Measurements from ENCODE around the gene ZMYND11. TPM values are rescaled to one million over a fixed set of nuclear protein-coding genes. Genes with fewer than 3 reads are reported as not detected.

Gene ZMYND11
- polyA plus RNA-seq, 1 of the 3 experiments (the other 2 are of a cell fraction), result 33.1 TPM

GRCh38 chr10:95356-96115 is 39.7 kb upstream of the ZMYND11 start:
- ChIA-PET CTCF (interaction anchor here (1.1 kb wide), 1 partner anchor 19 kb away, joined by 3 read pairs; no protein-coding TSS in a partner anchor), POLR2A (no interaction called here)
- H3K4me2 ChIP-seq, result no peak overlapping the region
- H3K27ac ChIP-seq (ENCODE audit: low read depth in 2 of 2, low read length in 1 of 2), result no peak overlapping the region
- TF ChIP-seq YY1 (IDR thresholded peaks at IDR 0.05; ENCODE audit: low read depth) (no peak), RCOR1 (IDR thresholded peaks at IDR 0.05; ENCODE audit: low read length) (no peak), TCF12 (IDR thresholded peaks at IDR 0.05) (no peak), CTCF (IDR thresholded peaks at IDR 0.05) (no peak), JUND (IDR thresholded peaks at IDR 0.05) (no peak)
- TF ChIP-seq, protein P1, sequence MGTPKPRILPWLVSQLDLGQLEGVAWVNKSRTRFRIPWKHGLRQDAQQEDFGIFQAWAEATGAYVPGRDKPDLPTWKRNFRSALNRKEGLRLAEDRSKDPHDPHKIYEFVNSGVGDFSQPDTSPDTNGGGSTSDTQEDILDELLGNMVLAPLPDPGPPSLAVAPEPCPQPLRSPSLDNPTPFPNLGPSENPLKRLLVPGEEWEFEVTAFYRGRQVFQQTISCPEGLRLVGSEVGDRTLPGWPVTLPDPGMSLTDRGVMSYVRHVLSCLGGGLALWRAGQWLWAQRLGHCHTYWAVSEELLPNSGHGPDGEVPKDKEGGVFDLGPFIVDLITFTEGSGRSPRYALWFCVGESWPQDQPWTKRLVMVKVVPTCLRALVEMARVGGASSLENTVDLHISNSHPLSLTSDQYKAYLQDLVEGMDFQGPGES (IDR thresholded peaks at IDR 0.05; ENCODE audit: low read depth, low read length), result no peak
- H3K36me3 ChIP-seq (replicated peaks in 1 of 2; ENCODE audit: control insufficient read depth in 1 of 2, insufficient read depth in 2 of 2, low read length in 1 of 2), result no peaks in the 10 kb centered on the region
- H2AFZ ChIP-seq (ENCODE audit: low read depth), result no peak overlapping the region
- peaks cover 5% of the 10 kb centered on the region for H3K9me3 ChIP-seq
- DNase-seq, result no peak
- no peaks in the 10 kb centered on the region; a peak in 1 of 4 replicates for H3K4me1 ChIP-seq (ENCODE audit: control insufficient read depth in 1 of 2, insufficient read depth in 2 of 2, low read depth in 1 of 2, low read length in 1 of 2)
- no peaks in the 10 kb centered on the region for H3K79me2 ChIP-seq (ENCODE audit: insufficient read depth)
- H3F3A ChIP-seq (replicated peaks; ENCODE audit: insufficient read depth), result no peaks in the 10 kb centered on the region
- no peak overlapping the region for H3K9ac ChIP-seq
- WGBS (ENCODE audit: low lambda C conversion rate), result 4% methylated on average over 2 of the region's 2 CpGs
- no peaks in the 10 kb centered on the region for H3K27me3 ChIP-seq (ENCODE audit: insufficient read depth)
- no peak overlapping the region for H3K4me3 ChIP-seq (ENCODE audit: low read depth in 2 of 2, low read length in 1 of 2)
- H3K9me2 ChIP-seq, result no peaks in the 10 kb centered on the region
- H4K20me1 ChIP-seq (ENCODE audit: insufficient read depth), result no peaks in the 10 kb centered on the region

GRCh38 chr10:96466-96865 is 38.8 kb upstream of the ZMYND11 start:
- Histone ChIP-seq H3K9me3 (peaks cover 5% of the 10 kb centered on the region), H3F3A (replicated peaks; ENCODE audit: insufficient read depth) (no peaks in the 10 kb centered on the region), H3K4me2 (no peak overlapping the region), H3K4me1 (ENCODE audit: control insufficient read depth in 1 of 2, insufficient read depth in 2 of 2, low read depth in 1 of 2, low read length in 1 of 2) (no peaks in the 10 kb centered on the region; a peak in 1 of 4 replicates), H3K4me3 (ENCODE audit: low read depth in 2 of 2, low read length in 1 of 2) (no peak overlapping the region), H3K27me3 (ENCODE audit: insufficient read depth) (no peaks in the 10 kb centered on the region), H2AFZ (ENCODE audit: low read depth) (no peak overlapping the region), H3K79me2 (ENCODE audit: insufficient read depth) (no peaks in the 10 kb centered on the region), H3K9me2 (no peaks in the 10 kb centered on the region), H3K27ac (ENCODE audit: low read depth in 2 of 2, low read length in 1 of 2) (no peak overlapping the region), H3K36me3 (replicated peaks in 1 of 2; ENCODE audit: control insufficient read depth in 1 of 2, insufficient read depth in 2 of 2, low read length in 1 of 2) (no peaks in the 10 kb centered on the region), H4K20me1 (ENCODE audit: insufficient read depth) (no peaks in the 10 kb centered on the region), H3K9ac (no peak overlapping the region)
- no peak for DNase-seq
- 0% methylated on average over 1 of the region's 1 CpG for WGBS (ENCODE audit: low lambda C conversion rate)
- no peak for TF ChIP-seq SIN3A (IDR thresholded peaks at IDR 0.05; ENCODE audit: borderline replicate concordance, low read depth, low read length)
- TF ChIP-seq MEF2A (IDR thresholded peaks at IDR 0.05; ENCODE audit: borderline replicate concordance, low read depth), result no peak
- TF ChIP-seq GATA2 (CRISPR knock-in tag; IDR thresholded peaks at IDR 0.05), result no peak
- TF ChIP-seq FOXM1 (IDR thresholded peaks at IDR 0.05; ENCODE audit: low read depth), result no peak
- TF ChIP-seq MAX (IDR thresholded peaks at IDR 0.05; ENCODE audit: low read depth), result no peak
- TF ChIP-seq, protein P1 (IDR thresholded peaks at IDR 0.05; ENCODE audit: low read depth, low read length), result no peak
- TF ChIP-seq YY1 (IDR thresholded peaks at IDR 0.05; ENCODE audit: low read depth), result no peak
- no peak for TF ChIP-seq JUND (IDR thresholded peaks at IDR 0.05)
- no peak for TF ChIP-seq RFX5 (IDR thresholded peaks at IDR 0.05; ENCODE audit: low read length)
- TF ChIP-seq FOSL2 (IDR thresholded peaks at IDR 0.05; ENCODE audit: borderline replicate concordance, low read depth), result no peak
- ChIA-PET POLR2A (no interaction called here), CTCF (interaction anchor here (1.1 kb wide), 1 partner anchor 20 kb away, joined by 3 read pairs; no protein-coding TSS in a partner anchor)

Measured in SK-N-SH (cell line).